Activated T-cell treated with anti-CD3 and anti-CD28 coated beads, Interleukin-2, amount 50 U/mL, for 4 hours (primary cell): ENCODE data around the gene STPG2. TPM values are rescaled to one million over a fixed set of nuclear protein-coding genes. Genes with fewer than 3 reads are reported as not detected.

ENCODE experiments used
- ATAC-seq, 2 donors: fragments of 200-7000 bp; cut with Tn5 transposase; one replicate each; pipeline ENCODE4 v1.10.0; 2021
- DNase-seq: peaks from one replicate; pipeline ENCODE4 v3.0.0-alpha.2; 2020
- H3K27me3 Mint-ChIP-seq: one replicate; pipeline ENCODE4 v1.8.0; 2021; ENCODE audit warnings: low read depth, mixed read lengths
- H3K36me3 Mint-ChIP-seq: one replicate; pipeline ENCODE4 v1.8.0; 2022; ENCODE audit warnings: mixed read lengths; ENCODE audit not compliant: insufficient read depth
- H3K4me1 Mint-ChIP-seq: one replicate; pipeline ENCODE4 v1.8.0; 2021; ENCODE audit warnings: low read depth, mixed read lengths
- H3K4me3 Mint-ChIP-seq: one replicate; pipeline ENCODE4 v1.8.0; 2021; ENCODE audit warnings: mild to moderate bottlenecking, moderate library complexity, mixed read lengths
- H3K9me3 Mint-ChIP-seq: one replicate; pipeline ENCODE4 v1.8.0; 2021; ENCODE audit warnings: mixed read lengths
- total RNA-seq, 3 donors: library from RNA; stranded (reverse); gene quantifications; one replicate each; pipeline ENCODE4 v1.2.1, GENCODE V29; 2021

STPG2 gene
- total RNA-seq, 3 donors from 2014 or later, result not detected

DNA sequence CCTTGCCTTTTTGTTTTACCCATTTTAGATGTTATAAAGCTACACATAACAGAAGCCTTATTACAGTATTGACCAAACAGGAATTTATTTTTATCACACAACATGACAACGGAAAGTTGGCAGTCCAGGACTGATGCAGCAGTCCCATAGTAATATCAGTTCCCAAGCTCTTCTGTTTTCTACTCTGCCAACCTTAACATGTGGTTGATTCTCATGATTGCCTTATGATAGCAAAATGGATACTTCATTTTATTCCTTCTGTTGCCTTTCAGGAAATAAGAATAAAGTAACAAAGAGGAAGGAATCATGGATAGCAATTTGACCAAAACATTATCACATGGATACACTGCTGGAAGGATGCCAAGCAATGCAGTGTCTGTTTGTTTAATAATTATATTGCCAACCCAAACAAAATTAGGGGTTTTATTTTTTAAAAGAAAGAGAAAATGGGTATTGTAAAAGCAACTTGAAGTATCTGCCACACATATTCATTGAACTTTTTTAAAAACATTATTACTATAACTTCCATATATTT is 275.7 kb downstream of the STPG2 start:
- DNase-seq, result no peak
- Mint-ChIP-seq H3K27me3 (no peaks in the 10 kb centered on the region), H3K4me1 (no peaks in the 10 kb centered on the region), H3K4me3 (no peak overlapping the region), H3K36me3 (no peaks in the 10 kb centered on the region), H3K9me3 (peaks cover 10% of the 10 kb centered on the region)
- ATAC-seq, result no peak

GRCh38 chr4:97866821-97867556 is 276.3 kb downstream of the STPG2 start:
- H3K4me1 Mint-ChIP-seq, result no peaks in the 10 kb centered on the region

DNA sequence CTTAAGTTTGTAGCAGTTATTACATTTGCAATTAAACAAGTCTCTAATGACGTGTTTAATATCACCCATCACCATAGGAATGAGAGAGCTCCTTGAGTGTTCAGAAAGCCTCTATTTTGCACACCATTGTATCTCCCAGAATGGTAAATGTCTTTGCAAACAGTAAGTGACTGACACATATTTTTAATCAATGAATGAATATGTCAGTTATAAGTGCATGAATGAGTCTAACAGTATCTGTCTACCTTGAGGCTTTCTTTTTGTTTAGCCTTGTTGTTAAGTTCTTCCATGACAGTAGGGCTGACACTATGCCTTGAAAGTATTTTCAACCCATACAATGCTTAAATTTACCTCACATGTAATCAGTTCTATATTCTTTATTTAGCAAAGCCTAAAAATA is 292.2 kb downstream of the STPG2 start:
- Mint-ChIP-seq H3K9me3 (peaks cover 9% of the 10 kb centered on the region), H3K36me3 (no peaks in the 10 kb centered on the region), H3K27me3 (no peaks in the 10 kb centered on the region), H3K4me1 (no peaks in the 10 kb centered on the region), H3K4me3 (no peak overlapping the region)
- no peak for DNase-seq
- ATAC-seq, result no peak

More at GRCh38 chr4:97866821-97867556, 276.3 kb downstream of the STPG2 start:
- Mint-ChIP-seq H3K4me3 (no peak overlapping the region), H3K9me3 (peaks cover 15% of the 10 kb centered on the region), H3K36me3 (no peaks in the 10 kb centered on the region), H3K27me3 (no peaks in the 10 kb centered on the region)
- DNase-seq (no peak), ATAC-seq (no peak)

- ATAC-seq (no peak), DNase-seq (no peak)
- Mint-ChIP-seq H3K4me3 (no peak overlapping the region), H3K36me3 (no peaks in the 10 kb centered on the region), H3K9me3 (peaks cover 3% of the 10 kb centered on the region), H3K27me3 (no peaks in the 10 kb centered on the region), H3K4me1 (no peaks in the 10 kb centered on the region)
Measured at GRCh38 chr4:97845758-97846157, 297.5 kb downstream of the STPG2 start.

GRCh38 chr4:97841512-97841911 is 301.8 kb downstream of the STPG2 start:
- Mint-ChIP-seq H3K9me3 (peaks cover 3% of the 10 kb centered on the region), H3K4me3 (no peak overlapping the region), H3K27me3 (no peaks in the 10 kb centered on the region), H3K36me3 (no peaks in the 10 kb centered on the region), H3K4me1 (no peaks in the 10 kb centered on the region)
- DNase-seq (no peak), ATAC-seq (no peak)

DNA sequence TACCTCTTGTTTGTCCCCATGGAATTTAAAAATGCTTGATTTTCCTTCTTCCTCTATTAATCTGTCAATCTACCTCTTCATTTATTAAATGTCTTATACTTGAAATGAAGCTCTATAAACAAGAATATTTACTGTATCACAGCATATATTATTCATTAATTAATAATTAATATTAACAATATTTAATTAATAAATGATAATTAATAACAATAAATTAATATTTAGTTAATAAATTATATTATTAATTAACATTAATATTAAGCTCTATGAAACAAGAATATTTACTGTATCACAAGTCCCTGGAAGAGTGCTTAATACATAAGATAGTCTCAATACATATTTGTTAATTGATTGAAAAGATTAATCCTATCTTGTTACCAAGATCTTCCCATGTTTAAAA is 306.6 kb downstream of the STPG2 start:
- H3K4me1 Mint-ChIP-seq, result no peaks in the 10 kb centered on the region
- H3K36me3 Mint-ChIP-seq, result no peaks in the 10 kb centered on the region
- H3K4me3 Mint-ChIP-seq, result no peak overlapping the region
- H3K9me3 Mint-ChIP-seq, result peaks cover under 1% of the 10 kb centered on the region
- H3K27me3 Mint-ChIP-seq, result no peaks in the 10 kb centered on the region
- ATAC-seq (no peak), DNase-seq (no peak)

DNA sequence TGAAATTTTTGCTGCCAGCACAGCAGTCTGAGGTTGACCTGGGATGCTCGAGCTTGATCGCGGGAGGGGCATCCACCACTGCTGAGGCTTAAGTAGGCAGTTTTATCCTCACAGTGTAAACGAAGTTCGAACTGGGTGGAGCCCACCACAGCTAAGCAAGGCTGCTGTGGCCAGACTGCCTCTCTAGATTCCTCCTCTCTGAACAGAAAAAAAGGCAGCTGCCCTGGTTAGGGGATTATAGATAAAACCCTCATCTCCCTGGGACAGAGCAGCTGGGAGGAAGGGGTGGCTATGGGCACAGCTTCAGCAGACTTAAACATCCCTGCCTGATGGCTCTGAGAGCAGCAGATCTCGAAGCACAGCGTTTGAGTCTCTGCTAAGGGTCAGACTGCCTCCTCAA is 314.6 kb downstream of the STPG2 start:
- ATAC-seq (no peak), DNase-seq (no peak)
- H3K4me1 Mint-ChIP-seq, result no peaks in the 10 kb centered on the region
- no peaks in the 10 kb centered on the region for H3K27me3 Mint-ChIP-seq
- H3K36me3 Mint-ChIP-seq, result no peaks in the 10 kb centered on the region
- peaks cover 13% of the 10 kb centered on the region for H3K9me3 Mint-ChIP-seq
- H3K4me3 Mint-ChIP-seq, result no peak overlapping the region

DNA sequence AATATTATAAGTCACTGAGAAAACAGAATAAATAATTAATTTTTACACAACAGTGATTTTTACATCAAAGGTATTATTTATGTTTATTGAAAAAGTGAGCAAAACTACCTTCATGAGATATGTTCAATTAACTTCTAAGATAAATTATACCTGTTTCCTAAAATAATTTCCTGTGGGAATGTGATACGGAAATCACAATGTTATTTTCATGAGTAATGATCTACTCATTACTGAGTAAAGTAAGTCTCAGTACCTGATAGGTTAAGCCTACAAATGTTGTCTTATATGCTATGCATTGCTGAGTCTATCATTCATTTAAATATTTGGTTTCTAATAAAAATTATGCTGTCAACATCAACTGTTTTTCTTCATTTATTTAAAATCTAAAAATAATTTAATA is 324.0 kb downstream of the STPG2 start:
- Mint-ChIP-seq H3K36me3 (no peaks in the 10 kb centered on the region), H3K27me3 (no peaks in the 10 kb centered on the region), H3K9me3 (peaks cover 7% of the 10 kb centered on the region), H3K4me1 (no peaks in the 10 kb centered on the region), H3K4me3 (no peak overlapping the region)
- no peak for ATAC-seq
- no peak for DNase-seq

GRCh38 chr4:97812768-97813167 is 330.5 kb downstream of the STPG2 start:
- DNase-seq, result no peak
- Mint-ChIP-seq H3K4me3 (no peak overlapping the region), H3K9me3 (no peaks in the 10 kb centered on the region), H3K4me1 (no peaks in the 10 kb centered on the region), H3K36me3 (no peaks in the 10 kb centered on the region), H3K27me3 (no peaks in the 10 kb centered on the region)
- no peak for ATAC-seq

DNA sequence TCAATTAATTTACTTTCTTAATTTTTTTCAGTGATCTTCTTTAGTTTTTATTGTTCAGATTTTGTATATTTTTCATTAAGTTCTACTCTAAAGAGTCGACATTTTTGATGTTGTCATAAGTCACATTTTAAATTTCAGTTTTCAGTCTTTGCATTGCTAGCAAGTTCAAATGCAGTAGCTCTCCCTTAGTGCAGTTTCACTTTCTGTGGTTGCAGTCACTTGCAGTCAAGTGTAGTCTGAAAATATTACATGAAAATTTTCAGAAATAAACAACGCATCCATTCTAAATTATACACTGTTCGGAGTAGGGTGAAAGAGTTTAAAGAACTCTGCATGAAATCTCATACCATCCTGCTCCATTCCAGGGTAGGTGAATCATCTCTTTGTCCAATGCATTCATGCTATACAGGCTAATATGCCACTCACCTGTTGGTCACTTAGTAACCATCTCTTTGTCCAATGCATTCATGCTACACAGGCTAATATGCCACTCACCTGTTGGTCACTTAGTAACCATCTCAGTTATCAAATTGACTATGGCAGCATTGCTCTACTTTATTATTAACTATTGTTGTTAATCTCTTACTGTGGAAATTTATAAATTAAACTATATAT is 356.9 kb downstream of the STPG2 start:
- no peak for DNase-seq
- Mint-ChIP-seq H3K4me3 (no peak overlapping the region), H3K9me3 (peaks cover 11% of the 10 kb centered on the region), H3K36me3 (no peaks in the 10 kb centered on the region), H3K27me3 (no peaks in the 10 kb centered on the region), H3K4me1 (no peaks in the 10 kb centered on the region)
- no peak for ATAC-seq

GRCh38 chr4:97778174-97778573 is 365.1 kb downstream of the STPG2 start:
- Mint-ChIP-seq H3K36me3 (no peaks in the 10 kb centered on the region), H3K27me3 (no peaks in the 10 kb centered on the region), H3K9me3 (peaks cover 5% of the 10 kb centered on the region), H3K4me1 (no peaks in the 10 kb centered on the region), H3K4me3 (no peak overlapping the region)
- no peak for DNase-seq
- no peak for ATAC-seq

GRCh38 chr4:97774347-97774989 is 368.8 kb downstream of the STPG2 start:
- Mint-ChIP-seq H3K4me3 (no peak overlapping the region), H3K36me3 (no peaks in the 10 kb centered on the region), H3K9me3 (peaks cover 5% of the 10 kb centered on the region), H3K4me1 (no peaks in the 10 kb centered on the region), H3K27me3 (no peaks in the 10 kb centered on the region)
- ATAC-seq, result no peak
- no peak for DNase-seq

GRCh38 chr4:97770222-97770621 is 373.1 kb downstream of the STPG2 start:
- Mint-ChIP-seq H3K4me3 (no peak overlapping the region), H3K36me3 (no peaks in the 10 kb centered on the region), H3K4me1 (no peaks in the 10 kb centered on the region), H3K9me3 (no peaks in the 10 kb centered on the region), H3K27me3 (no peaks in the 10 kb centered on the region)
- no peak for ATAC-seq
- DNase-seq, result no peak

- DNase-seq (no peak), ATAC-seq (no peak)
- Mint-ChIP-seq H3K4me1 (no peaks in the 10 kb centered on the region), H3K27me3 (no peaks in the 10 kb centered on the region), H3K9me3 (no peaks in the 10 kb centered on the region), H3K4me3 (no peak overlapping the region), H3K36me3 (no peaks in the 10 kb centered on the region)
Measured at GRCh38 chr4:97762115-97762512, 381.2 kb downstream of the STPG2 start.
